Caco-2 (cell line): ENCODE data around the gene CACNG4. TPM values are rescaled to one million over a fixed set of nuclear protein-coding genes. Genes with fewer than 3 reads are reported as not detected.

Experiments
- BruUV-seq: library from RNA; stranded (reverse); fragments of 400-500 nt; replicated peaks from 2 replicates; lab custom pipeline; 2021; lab: Mats Ljungman, UMichigan
- CTCF ChIA-PET: fragments of 300-600 bp; sonication (Branson Sonifier 250); formaldehyde crosslinking; loops from one replicate; lab custom pipeline; 2022; ENCODE audit warnings: antibody characterized with exemption; lab: Charles Lee
- POLR2A ChIA-PET: fragments of 300-600 bp; sonication (Branson Sonifier 250); formaldehyde crosslinking; loops from one replicate; lab custom pipeline; 2022; ENCODE audit warnings: antibody characterized with exemption; lab: Charles Lee
- DNase-seq, 2 experiments: peaks; one replicate each; pipeline versions ENCODE4 v3.0.0 to v3.0.0-alpha.2; 2020 to 2022
- H3K27me3 ChIP-seq: replicated peaks from 2 replicates; pipeline ENCODE4 v1.6.0; 2011; ENCODE audit warnings: low read length; ENCODE audit not compliant: control insufficient read depth, insufficient read depth
- H3K36me3 ChIP-seq: 2 replicates; pipeline ENCODE4 v1.5.1; 2011; ENCODE audit warnings: low read length; ENCODE audit not compliant: control insufficient read depth, insufficient read depth
- H3K4me1 ChIP-seq: fragments of 250-450 bp; sonication (Bioruptor Pico); 2 replicates; pipeline ENCODE4 v1.5.1; 2020; ENCODE audit warnings: mild to moderate bottlenecking
- H3K4me3 ChIP-seq: 2 replicates; pipeline ENCODE4 v1.5.1; 2011; ENCODE audit warnings: low read depth, mild to moderate bottlenecking, control low read depth, low read length
- H3K9me3 ChIP-seq: fragments of 250-450 bp; sonication (Bioruptor Pico); 2 replicates; pipeline ENCODE4 v1.5.1; 2020; ENCODE audit warnings: mild to moderate bottlenecking, moderate library complexity
- H3K27ac Mint-ChIP-seq: one replicate; pipeline ENCODE4 v1.8.0; 2022; ENCODE audit warnings: mixed read lengths; ENCODE audit not compliant: unreplicated experiment
- H3K27me3 Mint-ChIP-seq: one replicate; pipeline ENCODE4 v1.8.0; 2022; ENCODE audit warnings: mixed read lengths; ENCODE audit not compliant: insufficient read depth, unreplicated experiment
- H3K36me3 Mint-ChIP-seq: one replicate; pipeline ENCODE4 v1.8.0; 2022; ENCODE audit warnings: mild to moderate bottlenecking, mixed read lengths; ENCODE audit not compliant: insufficient read depth, unreplicated experiment
- H3K4me1 Mint-ChIP-seq: one replicate; pipeline ENCODE4 v1.8.0; 2022; ENCODE audit warnings: low read depth, mixed read lengths; ENCODE audit not compliant: unreplicated experiment
- H3K4me3 Mint-ChIP-seq: one replicate; pipeline ENCODE4 v1.8.0; 2022; ENCODE audit warnings: mild to moderate bottlenecking, moderate library complexity, mixed read lengths; ENCODE audit not compliant: unreplicated experiment
- H3K9me3 Mint-ChIP-seq: one replicate; pipeline ENCODE4 v1.8.0; 2022; ENCODE audit warnings: mixed read lengths; ENCODE audit not compliant: unreplicated experiment
- CTCF ChIP-seq, 2 experiments: fragments of 200-600 bp in 1 of 2; IDR thresholded peaks; 1 replicate in 1 of 2; 2 replicates in 1 of 2; pipeline versions ENCODE4 v1.5.1 to v1.8.0; 2011 to 2022; ENCODE audit warnings: antibody characterized with exemption in 1 of 2, control low read depth in 1 of 2, inconsistent platforms in 1 of 2, low read depth in 1 of 2, low read length in 1 of 2, mild to moderate bottlenecking in 1 of 2, moderate library complexity in 1 of 2; ENCODE audit not compliant: insufficient read depth in 1 of 2, severe bottlenecking in 1 of 2, unreplicated experiment in 1 of 2
- intact Hi-C: fragments of 100-400 bp; cut with micrococcal nuclease; formaldehyde crosslinking; loops from one replicate; pipeline ENCODE4 v1.10.0; 2022; ENCODE audit not compliant: unreplicated experiment
- total RNA-seq: library from RNA; stranded (reverse); gene quantifications from 2 replicates; pipeline ENCODE4 v1.2.3, GENCODE V29; 2022

Gene CACNG4
- total RNA-seq, 1 experiment from 2014 or later = 12.8 TPM

GRCh38 chr17:67003231-67003630, 38.7 kb downstream of the CACNG4 start:
- peaks cover 5% of the 10 kb centered on the region for H3K36me3 Mint-ChIP-seq
- H3K9me3 Mint-ChIP-seq = no peaks in the 10 kb centered on the region
- TF ChIP-seq CTCF (IDR thresholded peaks at IDR 0.05; ENCODE audit: insufficient read depth in 1 of 2, low read depth in 1 of 2, low read length in 1 of 2, severe bottlenecking in 1 of 2, unreplicated experiment in 1 of 2) = no peak
- H3K27ac Mint-ChIP-seq = no peak overlapping the region
- Histone ChIP-seq H3K36me3 (peaks cover 1% of the 10 kb centered on the region; the same call in 1 of the 2 replicates), H3K4me3 (no peak overlapping the region), H3K9me3 (peaks cover 6% of the 10 kb centered on the region), H3K4me1 (no peaks in the 10 kb centered on the region), H3K27me3 (no peaks in the 10 kb centered on the region)
- intact Hi-C loops = no loop called here
- no peaks in the 10 kb centered on the region for H3K4me1 Mint-ChIP-seq
- BruUV-seq = no TSS peak
- CTCF ChIA-PET = interaction anchor here (0.7 kb wide), 1 partner anchor 159 kb away, joined by 3 read pairs; no protein-coding TSS in a partner anchor
- no peaks in the 10 kb centered on the region for H3K27me3 Mint-ChIP-seq
- POLR2A ChIA-PET = no interaction called here
- no peak for DNase-seq
- no peak overlapping the region for H3K4me3 Mint-ChIP-seq

GRCh38 chr17:67004181-67004580, 39.7 kb downstream of the CACNG4 start:
- no TSS peak for BruUV-seq
- Mint-ChIP-seq H3K27me3 (no peaks in the 10 kb centered on the region), H3K9me3 (peaks cover 8% of the 10 kb centered on the region), H3K27ac (no peak overlapping the region), H3K4me3 (no peak overlapping the region), H3K36me3 (peaks cover 5% of the 10 kb centered on the region), H3K4me1 (no peaks in the 10 kb centered on the region)
- DNase-seq = no peak
- Histone ChIP-seq H3K36me3 (peaks cover 1% of the 10 kb centered on the region; the same call in 1 of the 2 replicates), H3K27me3 (no peaks in the 10 kb centered on the region), H3K9me3 (peaks cover 6% of the 10 kb centered on the region), H3K4me1 (no peaks in the 10 kb centered on the region), H3K4me3 (no peak overlapping the region)
- CTCF ChIA-PET = interaction anchor here (0.7 kb wide), 1 partner anchor 160 kb away, joined by 3 read pairs; no protein-coding TSS in a partner anchor
- POLR2A ChIA-PET = no interaction called here
- TF ChIP-seq CTCF (IDR thresholded peaks at IDR 0.05; ENCODE audit: insufficient read depth in 1 of 2, low read depth in 1 of 2, low read length in 1 of 2, severe bottlenecking in 1 of 2, unreplicated experiment in 1 of 2) = no peak
- intact Hi-C loops = no loop called here

- CTCF ChIA-PET = no interaction called here
- no peak overlapping the region for H3K27ac Mint-ChIP-seq
- Histone ChIP-seq H3K9me3 (no peaks in the 10 kb centered on the region), H3K27me3 (no peaks in the 10 kb centered on the region), H3K4me1 (no peaks in the 10 kb centered on the region; the same call in 1 of the 2 replicates), H3K36me3 (no peaks in the 10 kb centered on the region), H3K4me3 (no peak overlapping the region)
- no TSS peak for BruUV-seq
- POLR2A ChIA-PET = no interaction called here
- TF ChIP-seq CTCF (IDR thresholded peaks at IDR 0.05; ENCODE audit: insufficient read depth in 1 of 2, low read depth in 1 of 2, low read length in 1 of 2, severe bottlenecking in 1 of 2, unreplicated experiment in 1 of 2) = no peak
- H3K36me3 Mint-ChIP-seq = no peaks in the 10 kb centered on the region
- no peak overlapping the region for H3K4me3 Mint-ChIP-seq
- no peak for DNase-seq
- intact Hi-C loops = no loop called here
- peaks cover 7% of the 10 kb centered on the region for H3K4me1 Mint-ChIP-seq
- H3K9me3 Mint-ChIP-seq = peaks cover 9% of the 10 kb centered on the region
- no peaks in the 10 kb centered on the region for H3K27me3 Mint-ChIP-seq
Measured at GRCh38 chr17:67007266-67007665, 42.8 kb downstream of the CACNG4 start.
